Measurements from ENCODE around the gene DEFB113.
A peak's percentile ranks its signal among the peaks of the same experiment; 100 is the strongest.

Gene DEFB113

DNA sequence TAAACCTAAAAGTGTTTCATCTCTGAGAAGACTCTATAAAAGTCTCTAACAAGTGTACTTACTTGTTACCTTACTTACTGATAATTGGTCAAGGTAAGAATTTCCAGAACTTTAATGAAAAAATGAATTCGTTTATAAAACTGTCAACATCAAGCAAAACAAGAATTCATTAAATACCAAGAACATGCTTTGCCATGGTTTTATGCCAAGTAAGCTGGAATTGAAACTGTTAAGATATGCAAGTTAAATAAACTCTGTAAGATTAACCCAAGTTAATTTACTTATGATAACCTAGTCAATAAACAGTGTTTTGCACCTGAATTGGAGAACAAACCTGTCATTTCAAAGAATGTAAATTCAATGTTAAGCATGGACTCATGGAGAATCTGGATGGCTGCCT, 17.1 kb upstream of the DEFB113 start:
- DNase-seq (ENCODE audit: low spot score) = no peak
- H3K27ac ChIP-seq = no peak overlapping the region
- ChIA-PET CTCF (no interaction called here), POLR2A (ENCODE audit: low non-redundant PET) (no interaction called here)
- TF ChIP-seq, protein P1, sequence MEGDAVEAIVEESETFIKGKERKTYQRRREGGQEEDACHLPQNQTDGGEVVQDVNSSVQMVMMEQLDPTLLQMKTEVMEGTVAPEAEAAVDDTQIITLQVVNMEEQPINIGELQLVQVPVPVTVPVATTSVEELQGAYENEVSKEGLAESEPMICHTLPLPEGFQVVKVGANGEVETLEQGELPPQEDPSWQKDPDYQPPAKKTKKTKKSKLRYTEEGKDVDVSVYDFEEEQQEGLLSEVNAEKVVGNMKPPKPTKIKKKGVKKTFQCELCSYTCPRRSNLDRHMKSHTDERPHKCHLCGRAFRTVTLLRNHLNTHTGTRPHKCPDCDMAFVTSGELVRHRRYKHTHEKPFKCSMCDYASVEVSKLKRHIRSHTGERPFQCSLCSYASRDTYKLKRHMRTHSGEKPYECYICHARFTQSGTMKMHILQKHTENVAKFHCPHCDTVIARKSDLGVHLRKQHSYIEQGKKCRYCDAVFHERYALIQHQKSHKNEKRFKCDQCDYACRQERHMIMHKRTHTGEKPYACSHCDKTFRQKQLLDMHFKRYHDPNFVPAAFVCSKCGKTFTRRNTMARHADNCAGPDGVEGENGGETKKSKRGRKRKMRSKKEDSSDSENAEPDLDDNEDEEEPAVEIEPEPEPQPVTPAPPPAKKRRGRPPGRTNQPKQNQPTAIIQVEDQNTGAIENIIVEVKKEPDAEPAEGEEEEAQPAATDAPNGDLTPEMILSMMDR (conservative IDR thresholded peaks at IDR 0.05; ENCODE audit: low read depth) = no peak

DNA sequence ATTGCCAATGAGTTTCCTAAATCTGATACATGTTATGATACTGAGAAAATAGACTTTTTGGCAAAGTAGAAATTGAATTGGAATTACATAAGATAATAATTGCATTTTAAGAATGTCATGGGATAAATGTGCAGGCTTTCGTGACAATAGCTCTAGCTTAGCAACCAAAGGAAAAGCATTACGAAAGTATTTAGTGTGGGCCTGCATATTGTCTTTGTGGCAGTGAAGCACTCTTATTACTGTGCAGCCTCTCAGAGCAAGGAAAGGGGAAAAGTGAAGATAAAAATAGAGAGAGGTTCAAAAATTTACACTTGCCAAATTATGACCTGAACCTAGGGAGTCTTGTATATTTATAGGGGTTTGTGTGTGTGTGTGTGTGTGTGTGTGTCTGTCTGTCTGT, 12.6 kb upstream of the DEFB113 start:
- TF ChIP-seq, protein P1 (conservative IDR thresholded peaks at IDR 0.05; ENCODE audit: low read depth) = no peak
- POLR2A ChIA-PET (ENCODE audit: low non-redundant PET) = no interaction called here
- CTCF ChIA-PET = no interaction called here
- no peak for DNase-seq (ENCODE audit: low spot score)
- no peak overlapping the region for H3K27ac ChIP-seq

DNA sequence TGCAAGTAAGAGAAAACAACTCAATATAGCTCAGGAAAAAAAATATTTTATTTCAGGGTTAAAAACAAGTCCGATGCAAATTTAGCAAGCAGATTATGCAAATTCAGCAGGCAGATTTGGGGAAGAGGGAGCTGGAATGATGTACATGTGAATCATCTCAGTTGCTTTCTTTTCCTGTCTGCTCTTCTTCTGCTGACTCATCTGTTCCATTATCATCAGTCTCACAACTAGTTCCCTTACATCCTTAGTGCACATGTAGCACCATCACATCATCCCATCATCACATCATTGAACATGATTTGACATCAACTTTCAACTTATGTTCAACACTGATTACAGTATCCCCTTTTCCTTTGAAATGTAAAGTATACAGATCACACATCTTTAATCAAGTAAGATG, 11.5 kb upstream of the DEFB113 start:
- POLR2A ChIA-PET (ENCODE audit: low non-redundant PET) = no interaction called here
- H3K27ac ChIP-seq = no peak overlapping the region
- peak; percentile 7 for DNase-seq (ENCODE audit: low spot score)
- CTCF ChIA-PET = no interaction called here
- TF ChIP-seq, protein P1 (conservative IDR thresholded peaks at IDR 0.05; ENCODE audit: low read depth) = no peak

- H3K27ac ChIP-seq = no peak overlapping the region
- TF ChIP-seq, protein P1 (conservative IDR thresholded peaks at IDR 0.05; ENCODE audit: low read depth) = no peak
- POLR2A ChIA-PET (ENCODE audit: low non-redundant PET) = no interaction called here
- CTCF ChIA-PET = no interaction called here
- DNase-seq (ENCODE audit: low spot score) = no peak
Measured at GRCh38 chr6:49979584-49979983, 10.2 kb upstream of the DEFB113 start.

GRCh38 chr6:49978332-49979226, 9.2 kb upstream of the DEFB113 start:
- no peak overlapping the region for H3K27ac ChIP-seq
- DNase-seq (ENCODE audit: low spot score) = no peak
- POLR2A ChIA-PET (ENCODE audit: low non-redundant PET) = no interaction called here
- TF ChIP-seq, protein P1 (conservative IDR thresholded peaks at IDR 0.05; ENCODE audit: low read depth) = no peak
- CTCF ChIA-PET = no interaction called here

DNA sequence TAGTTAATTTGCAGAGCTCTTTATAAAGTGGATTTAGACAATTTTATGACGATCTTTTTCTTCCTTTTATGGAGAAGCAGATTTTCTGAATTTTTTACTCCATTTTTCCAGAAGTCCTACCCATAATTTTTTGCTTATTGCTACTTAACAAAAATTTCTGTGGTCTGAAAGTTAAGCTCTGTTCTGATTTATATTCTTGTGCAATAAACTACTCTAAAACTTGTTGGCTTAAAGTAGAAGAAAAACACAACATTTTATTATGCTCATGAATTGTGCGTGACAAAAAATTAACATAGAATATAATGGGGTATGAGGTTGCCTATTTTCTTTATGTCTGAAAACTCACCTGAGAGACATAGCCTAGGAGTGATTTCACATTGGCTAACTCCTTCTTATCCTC, 2.6 kb downstream of the DEFB113 start:
- POLR2A ChIA-PET (ENCODE audit: low non-redundant PET) = no interaction called here
- no peak for DNase-seq (ENCODE audit: low spot score)
- CTCF ChIA-PET = no interaction called here
- H3K27ac ChIP-seq = no peak overlapping the region
- TF ChIP-seq, protein P1 (conservative IDR thresholded peaks at IDR 0.05; ENCODE audit: low read depth) = no peak
